ENCODE measurements around the gene CMTR1. TPM values are rescaled to one million over a fixed set of nuclear protein-coding genes. Genes with fewer than 3 reads are reported as not detected.

CMTR1 gene
- total RNA-seq, 1 experiment from 2014 or later: 34.8 TPM

- no peak overlapping the region for H4K8ac ChIP-seq (replicated peaks; ENCODE audit: insufficient read length, low read depth, low read length)
- H2BK12ac ChIP-seq (ENCODE audit: insufficient read length, low read depth, low read length): no peak overlapping the region
- peak overlapping the region; percentile 25 to 59 (median 29); a peak in 5 of 7 replicates for H3K27ac Mint-ChIP-seq
- no peaks in the 10 kb centered on the region for H3K4me1 ChIP-seq (ENCODE audit: insufficient read depth, low read length)
- no peak overlapping the region for H2AK5ac ChIP-seq (ENCODE audit: insufficient read length, low read length)
- no peak overlapping the region for H2BK5ac ChIP-seq (ENCODE audit: insufficient read length, low read length)
- H3K36me3 Mint-ChIP-seq (ENCODE audit: insufficient read depth in 1 of 3, low read depth in 3 of 3): peaks cover 3 to 18% (median 11%) of the 10 kb centered on the region in 3 experiments; a peak in 5 of 7 replicates
- H3K9me3 Mint-ChIP-seq: no peaks in the 10 kb centered on the region; a peak in 1 of 5 replicates
- peak overlapping the region; percentile 88 for H3K9ac ChIP-seq (ENCODE audit: extremely low read depth, insufficient read length, low read length)
- H2AFZ ChIP-seq (ENCODE audit: low read length): peak overlapping the region; percentile 34
- H3K4me1 Mint-ChIP-seq: peaks cover 17 to 19% of the 10 kb centered on the region in 2 experiments
- WGBS (ENCODE audit: extremely low coverage, insufficient read length, low lambda C conversion rate): no CpG with 5 or more reads among the region's 7 CpGs
- H3K4ac ChIP-seq (ENCODE audit: low read depth, low read length): no peak overlapping the region
- no peak for TF ChIP-seq CTCF (conservative IDR thresholded peaks at IDR 0.05)
- H2BK15ac ChIP-seq (ENCODE audit: low read depth, low read length): no peak overlapping the region
- no peak overlapping the region for H3T11ph ChIP-seq (ENCODE audit: low read length)
- H2BK20ac ChIP-seq (ENCODE audit: low read depth, low read length, poor library complexity, severe bottlenecking): no peak overlapping the region
- H3K9me3 ChIP-seq (ENCODE audit: control insufficient read depth, low read depth, low read length): no peaks in the 10 kb centered on the region
- no peaks in the 10 kb centered on the region for H3K27me3 ChIP-seq (ENCODE audit: insufficient read depth, low read length)
- H3K23me2 ChIP-seq (ENCODE audit: insufficient read length, low read depth, low read length, poor library complexity, severe bottlenecking): peaks cover 9% of the 10 kb centered on the region
- H3K4me3 Mint-ChIP-seq: peak overlapping the region; percentile 94
- no peaks in the 10 kb centered on the region for H4K20me1 ChIP-seq (ENCODE audit: control insufficient read depth, insufficient read depth, insufficient read length)
- peaks cover 3% of the 10 kb centered on the region for H3K79me1 ChIP-seq (ENCODE audit: insufficient read depth, low read depth, low read length, poor library complexity, severe bottlenecking)
- H2BK120ac ChIP-seq (ENCODE audit: low read depth, low read length, poor library complexity, severe bottlenecking): no peak overlapping the region
- H3K4me2 ChIP-seq (ENCODE audit: insufficient read depth, insufficient read length, low read length): peak overlapping the region; percentile 84
- H3K56ac ChIP-seq (ENCODE audit: insufficient read length, low read depth, low read length): no peak overlapping the region
- H3K79me2 ChIP-seq (ENCODE audit: insufficient read depth, low read length): peaks cover 2% of the 10 kb centered on the region; the same call in 1 of the 2 replicates
- H3K27me3 Mint-ChIP-seq (ENCODE audit: low read depth): peaks cover 2% of the 10 kb centered on the region; the same call in 1 of the 2 replicates
- H3K27ac ChIP-seq (ENCODE audit: insufficient read length, low read depth, low read length): peak overlapping the region; percentile 65
- peak overlapping the region; percentile 55; the same call in 1 of the 2 replicates for H3K14ac ChIP-seq (ENCODE audit: insufficient read depth, low read length)
- no peak overlapping the region for H4K5ac ChIP-seq (ENCODE audit: insufficient read length, low read depth, low read length)
- DNase-seq: no peak
- no peak overlapping the region for H4K91ac ChIP-seq (ENCODE audit: insufficient read length, low read depth, low read length)
- no peak overlapping the region for H3K23ac ChIP-seq (ENCODE audit: insufficient read length, low read depth, low read length)
- no peak overlapping the region for H3K18ac ChIP-seq (ENCODE audit: insufficient read length, low read depth, low read length)
These were observed 468 bp upstream of the CMTR1 start for GRCh38 chr6:37432590-37432915.

All from H9 (cell line).